HL-60 (cell line): ENCODE measurements around the gene PRG3.

ENCODE experiments used
- DNase-seq, 2 experiments: peaks; one replicate each; pipeline ENCODE4 v3.0.0-alpha.2; 2010 to 2020; ENCODE audit warnings: low read depth in 1 of 2, low spot score in 1 of 2
- H3K27ac ChIP-seq: fragments of 250-450 bp; sonication (Bioruptor Pico); replicated peaks from 2 replicates; pipeline ENCODE4 v1.5.1; 2020; ENCODE audit warnings: mild to moderate bottlenecking, moderate library complexity
- H3K27me3 ChIP-seq: fragments of 250-450 bp; sonication (Bioruptor Pico); 2 replicates; pipeline ENCODE4 v1.5.1; 2021; ENCODE audit warnings: mild to moderate bottlenecking, moderate library complexity; ENCODE audit not compliant: insufficient read depth, poor library complexity, severe bottlenecking
- H3K4me3 ChIP-seq: replicated peaks from 2 replicates; pipeline ENCODE4 v1.5.1; 2011; ENCODE audit warnings: mild to moderate bottlenecking, control low read depth, low read length; ENCODE audit not compliant: insufficient read depth
- CTCF ChIP-seq: IDR thresholded peaks from one replicate; pipeline ENCODE4 v1.5.1; 2011; ENCODE audit warnings: low read length, control low read depth, inconsistent platforms; ENCODE audit not compliant: insufficient read depth
- GABPA ChIP-seq: IDR thresholded peaks from 2 replicates; pipeline ENCODE4 v1.6.1; 2012; ENCODE audit warnings: low read depth
- POLR2AphosphoS5 ChIP-seq: IDR thresholded peaks from 2 replicates; pipeline ENCODE4 v1.6.1; 2012; ENCODE audit warnings: low read depth
- REST ChIP-seq: IDR thresholded peaks from 2 replicates; pipeline ENCODE4 v1.6.1; 2012; ENCODE audit warnings: low read depth; ENCODE audit not compliant: insufficient replicate concordance
- SPI1 ChIP-seq: IDR thresholded peaks from 2 replicates; pipeline ENCODE4 v1.6.1; 2012; ENCODE audit warnings: low read depth, mild to moderate bottlenecking, borderline replicate concordance

Gene PRG3

GRCh38 chr11:57331720-57332119 is 49.2 kb downstream of the PRG3 start:
- no peak overlapping the region for H3K4me3 ChIP-seq
- DNase-seq: no peak
- TF ChIP-seq SPI1 (no peak), GABPA (no peak), REST (no peak), CTCF (no peak), POLR2AphosphoS5 (no peak)
- no peaks in the 10 kb centered on the region for H3K27me3 ChIP-seq
- H3K27ac ChIP-seq: no peak overlapping the region

- Histone ChIP-seq H3K27me3 (no peaks in the 10 kb centered on the region), H3K27ac (no peak overlapping the region), H3K4me3 (no peak overlapping the region)
- TF ChIP-seq SPI1: no peak
- no peak for TF ChIP-seq GABPA
- TF ChIP-seq CTCF: no peak
- TF ChIP-seq POLR2AphosphoS5: no peak
- TF ChIP-seq REST: no peak
- DNase-seq: no peak
These were observed 50.9 kb downstream of the PRG3 start for GRCh38 chr11:57330029-57330428.

GRCh38 chr11:57327721-57328120 is 53.2 kb downstream of the PRG3 start:
- H3K27me3 ChIP-seq: no peaks in the 10 kb centered on the region
- no peak overlapping the region for H3K27ac ChIP-seq
- DNase-seq: no peak
- no peak for TF ChIP-seq GABPA
- TF ChIP-seq CTCF: no peak
- TF ChIP-seq REST: no peak
- TF ChIP-seq POLR2AphosphoS5: no peak
- no peak for TF ChIP-seq SPI1
- H3K4me3 ChIP-seq: no peak overlapping the region
